Liver (tissue), 3 donors: ENCODE measurements around the gene TRIM22.
A peak's percentile ranks its signal among the peaks of the same experiment; 100 is the strongest.

Experiments
- GABPA ChIP-seq, 2 donors: IDR thresholded peaks in 1 of 2; conservative IDR thresholded peaks in 1 of 2; 2 replicates each; pipeline ENCODE4 v1.6.1; 2016; ENCODE audit warnings: antibody characterized with exemption in 2 of 2, mild to moderate bottlenecking in 1 of 2, moderate library complexity in 1 of 2
- HNF4A ChIP-seq, 2 donors: conservative IDR thresholded peaks; 2 replicates each; pipeline ENCODE4 v1.6.1; 2016; ENCODE audit warnings: antibody characterized with exemption in 2 of 2, mild to moderate bottlenecking in 2 of 2
- TF ChIP-seq, protein P1 (sequence below): fragments of 150-350 bp; IDR thresholded peaks from 2 replicates; pipeline ENCODE4 v1.5.1; 2017; ENCODE audit warnings: improper control_type of control experiment, low read depth, low read length; ENCODE audit not compliant: missing input control
- donor health status: healthy.
- donor health status: healthy.

DNA sequence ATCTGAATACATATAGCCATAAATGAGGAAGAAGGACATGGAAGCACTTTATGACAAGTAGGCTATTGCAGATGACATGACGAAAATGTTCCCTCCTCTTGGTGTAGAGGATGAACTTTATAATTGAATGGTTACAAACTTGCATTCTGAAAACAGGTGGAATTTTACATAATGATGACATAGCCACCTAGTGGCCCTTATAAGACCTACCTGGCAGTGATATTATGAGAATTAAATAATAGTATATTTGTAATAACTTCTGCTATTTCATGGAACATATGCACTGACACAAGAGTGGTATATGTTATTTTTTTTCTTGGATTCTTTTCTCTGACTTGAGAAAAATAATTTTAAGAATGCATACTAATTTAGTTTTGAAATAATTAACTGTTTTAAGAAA, 22.9 kb downstream of the TRIM22 start:
- TF ChIP-seq, protein P1, sequence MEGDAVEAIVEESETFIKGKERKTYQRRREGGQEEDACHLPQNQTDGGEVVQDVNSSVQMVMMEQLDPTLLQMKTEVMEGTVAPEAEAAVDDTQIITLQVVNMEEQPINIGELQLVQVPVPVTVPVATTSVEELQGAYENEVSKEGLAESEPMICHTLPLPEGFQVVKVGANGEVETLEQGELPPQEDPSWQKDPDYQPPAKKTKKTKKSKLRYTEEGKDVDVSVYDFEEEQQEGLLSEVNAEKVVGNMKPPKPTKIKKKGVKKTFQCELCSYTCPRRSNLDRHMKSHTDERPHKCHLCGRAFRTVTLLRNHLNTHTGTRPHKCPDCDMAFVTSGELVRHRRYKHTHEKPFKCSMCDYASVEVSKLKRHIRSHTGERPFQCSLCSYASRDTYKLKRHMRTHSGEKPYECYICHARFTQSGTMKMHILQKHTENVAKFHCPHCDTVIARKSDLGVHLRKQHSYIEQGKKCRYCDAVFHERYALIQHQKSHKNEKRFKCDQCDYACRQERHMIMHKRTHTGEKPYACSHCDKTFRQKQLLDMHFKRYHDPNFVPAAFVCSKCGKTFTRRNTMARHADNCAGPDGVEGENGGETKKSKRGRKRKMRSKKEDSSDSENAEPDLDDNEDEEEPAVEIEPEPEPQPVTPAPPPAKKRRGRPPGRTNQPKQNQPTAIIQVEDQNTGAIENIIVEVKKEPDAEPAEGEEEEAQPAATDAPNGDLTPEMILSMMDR: peak; percentile 49
- no peak for TF ChIP-seq GABPA (IDR thresholded peaks at IDR 0.05 in 1 of 2, conservative IDR thresholded peaks at IDR 0.05 in 1 of 2)
- TF ChIP-seq HNF4A (conservative IDR thresholded peaks at IDR 0.05): no peak
